ENCODE measurements around the gene DNAH6.

The DNAH6 gene

GRCh38 chr2:84486441-84487115 is 29.7 kb upstream of the DNAH6 start:
- Histone ChIP-seq H3K9me3 (replicated peaks; ENCODE audit: low read length) (no peaks in the 10 kb centered on the region), H3K4me3 (ENCODE audit: low read length) (no peak overlapping the region), H3K9ac (ENCODE audit: low read depth, low read length) (no peak overlapping the region), H3K36me3 (ENCODE audit: insufficient read depth, low read length) (no peaks in the 10 kb centered on the region), H3K4me1 (ENCODE audit: control insufficient read depth, insufficient read depth, low read length) (peaks cover 5% of the 10 kb centered on the region), H3K4me2 (ENCODE audit: low read length) (no peak overlapping the region), H3K27me3 (ENCODE audit: control insufficient read depth, insufficient read depth, low read length) (no peaks in the 10 kb centered on the region)

GRCh38 chr2:84487298-84487996 is 28.9 kb upstream of the DNAH6 start:
- Histone ChIP-seq H3K4me2 (ENCODE audit: low read length) (no peak overlapping the region), H3K4me1 (ENCODE audit: control insufficient read depth, insufficient read depth, low read length) (no peaks in the 10 kb centered on the region), H3K36me3 (ENCODE audit: insufficient read depth, low read length) (no peaks in the 10 kb centered on the region), H3K4me3 (ENCODE audit: low read length) (no peak overlapping the region), H3K27me3 (ENCODE audit: control insufficient read depth, insufficient read depth, low read length) (no peaks in the 10 kb centered on the region), H3K9ac (ENCODE audit: low read depth, low read length) (no peak overlapping the region), H3K9me3 (replicated peaks; ENCODE audit: low read length) (no peaks in the 10 kb centered on the region)

GRCh38 chr2:84491256-84491655 is 25.0 kb upstream of the DNAH6 start:
- no peaks in the 10 kb centered on the region for H3K9me3 ChIP-seq (replicated peaks; ENCODE audit: low read length)
- no peaks in the 10 kb centered on the region for H3K36me3 ChIP-seq (ENCODE audit: insufficient read depth, low read length)
- peaks cover 16% of the 10 kb centered on the region for H3K4me1 ChIP-seq (ENCODE audit: control insufficient read depth, insufficient read depth, low read length)
- H3K4me3 ChIP-seq (ENCODE audit: low read length) = no peak overlapping the region
- H3K4me2 ChIP-seq (ENCODE audit: low read length) = no peak overlapping the region
- H3K9ac ChIP-seq (ENCODE audit: low read depth, low read length) = no peak overlapping the region
- no peaks in the 10 kb centered on the region for H3K27me3 ChIP-seq (ENCODE audit: control insufficient read depth, insufficient read depth, low read length)

GRCh38 chr2:84491741-84492140 is 24.6 kb upstream of the DNAH6 start:
- Histone ChIP-seq H3K9ac (ENCODE audit: low read depth, low read length) (no peak overlapping the region), H3K4me3 (ENCODE audit: low read length) (no peak overlapping the region), H3K4me1 (ENCODE audit: control insufficient read depth, insufficient read depth, low read length) (peaks cover 16% of the 10 kb centered on the region), H3K36me3 (ENCODE audit: insufficient read depth, low read length) (no peaks in the 10 kb centered on the region), H3K9me3 (replicated peaks; ENCODE audit: low read length) (no peaks in the 10 kb centered on the region), H3K27me3 (ENCODE audit: control insufficient read depth, insufficient read depth, low read length) (no peaks in the 10 kb centered on the region), H3K4me2 (ENCODE audit: low read length) (no peak overlapping the region)

GRCh38 chr2:84492571-84492970 is 23.7 kb upstream of the DNAH6 start:
- Histone ChIP-seq H3K36me3 (ENCODE audit: insufficient read depth, low read length) (no peaks in the 10 kb centered on the region), H3K27me3 (ENCODE audit: control insufficient read depth, insufficient read depth, low read length) (no peaks in the 10 kb centered on the region), H3K4me3 (ENCODE audit: low read length) (no peak overlapping the region), H3K4me1 (ENCODE audit: control insufficient read depth, insufficient read depth, low read length) (peaks cover 16% of the 10 kb centered on the region), H3K9me3 (replicated peaks; ENCODE audit: low read length) (no peaks in the 10 kb centered on the region), H3K9ac (ENCODE audit: low read depth, low read length) (no peak overlapping the region), H3K4me2 (ENCODE audit: low read length) (no peak overlapping the region)

- Histone ChIP-seq H3K4me3 (ENCODE audit: low read length) (no peak overlapping the region), H3K36me3 (ENCODE audit: insufficient read depth, low read length) (no peaks in the 10 kb centered on the region), H3K27me3 (ENCODE audit: control insufficient read depth, insufficient read depth, low read length) (no peaks in the 10 kb centered on the region), H3K9ac (ENCODE audit: low read depth, low read length) (peak overlapping the region; percentile 0), H3K9me3 (replicated peaks; ENCODE audit: low read length) (no peaks in the 10 kb centered on the region), H3K4me2 (ENCODE audit: low read length) (peak overlapping the region; percentile 30), H3K4me1 (ENCODE audit: control insufficient read depth, insufficient read depth, low read length) (peaks cover 16% of the 10 kb centered on the region)
Measured at GRCh38 chr2:84493514-84493913, 22.8 kb upstream of the DNAH6 start.

- no peaks in the 10 kb centered on the region for H3K9me3 ChIP-seq (replicated peaks; ENCODE audit: low read length)
- no peaks in the 10 kb centered on the region for H3K27me3 ChIP-seq (ENCODE audit: control insufficient read depth, insufficient read depth, low read length)
- H3K36me3 ChIP-seq (ENCODE audit: insufficient read depth, low read length) = no peaks in the 10 kb centered on the region
- H3K4me2 ChIP-seq (ENCODE audit: low read length) = peak overlapping the region; percentile 30
- peak overlapping the region; percentile 0 for H3K9ac ChIP-seq (ENCODE audit: low read depth, low read length)
- no peak overlapping the region for H3K4me3 ChIP-seq (ENCODE audit: low read length)
- H3K4me1 ChIP-seq (ENCODE audit: control insufficient read depth, insufficient read depth, low read length) = peaks cover 16% of the 10 kb centered on the region
Measured at GRCh38 chr2:84494070-84494469, 22.2 kb upstream of the DNAH6 start.

- no peak overlapping the region for H3K4me2 ChIP-seq (ENCODE audit: low read length)
- H3K27me3 ChIP-seq (ENCODE audit: control insufficient read depth, insufficient read depth, low read length) = no peaks in the 10 kb centered on the region
- no peaks in the 10 kb centered on the region for H3K9me3 ChIP-seq (replicated peaks; ENCODE audit: low read length)
- H3K36me3 ChIP-seq (ENCODE audit: insufficient read depth, low read length) = no peaks in the 10 kb centered on the region
- no peak overlapping the region for H3K4me3 ChIP-seq (ENCODE audit: low read length)
- peaks cover 16% of the 10 kb centered on the region for H3K4me1 ChIP-seq (ENCODE audit: control insufficient read depth, insufficient read depth, low read length)
- no peak overlapping the region for H3K9ac ChIP-seq (ENCODE audit: low read depth, low read length)
Measured at GRCh38 chr2:84495539-84496146, 20.7 kb upstream of the DNAH6 start.

GRCh38 chr2:84496386-84496785 is 19.9 kb upstream of the DNAH6 start:
- Histone ChIP-seq H3K4me1 (ENCODE audit: control insufficient read depth, insufficient read depth, low read length) (peaks cover 16% of the 10 kb centered on the region), H3K4me3 (ENCODE audit: low read length) (no peak overlapping the region), H3K9me3 (replicated peaks; ENCODE audit: low read length) (no peaks in the 10 kb centered on the region), H3K27me3 (ENCODE audit: control insufficient read depth, insufficient read depth, low read length) (no peaks in the 10 kb centered on the region), H3K36me3 (ENCODE audit: insufficient read depth, low read length) (no peaks in the 10 kb centered on the region), H3K9ac (ENCODE audit: low read depth, low read length) (no peak overlapping the region), H3K4me2 (ENCODE audit: low read length) (no peak overlapping the region)

- H3K36me3 ChIP-seq (ENCODE audit: insufficient read depth, low read length) = no peaks in the 10 kb centered on the region
- H3K9me3 ChIP-seq (replicated peaks; ENCODE audit: low read length) = no peaks in the 10 kb centered on the region
- H3K4me1 ChIP-seq (ENCODE audit: control insufficient read depth, insufficient read depth, low read length) = peaks cover 16% of the 10 kb centered on the region
- H3K9ac ChIP-seq (ENCODE audit: low read depth, low read length) = no peak overlapping the region
- H3K4me2 ChIP-seq (ENCODE audit: low read length) = no peak overlapping the region
- no peaks in the 10 kb centered on the region for H3K27me3 ChIP-seq (ENCODE audit: control insufficient read depth, insufficient read depth, low read length)
- no peak overlapping the region for H3K4me3 ChIP-seq (ENCODE audit: low read length)
Measured at GRCh38 chr2:84497285-84497684, 19.0 kb upstream of the DNAH6 start.

- H3K4me1 ChIP-seq (ENCODE audit: control insufficient read depth, insufficient read depth, low read length) = peaks cover 11% of the 10 kb centered on the region
- H3K4me2 ChIP-seq (ENCODE audit: low read length) = no peak overlapping the region
- H3K4me3 ChIP-seq (ENCODE audit: low read length) = no peak overlapping the region
- no peak overlapping the region for H3K9ac ChIP-seq (ENCODE audit: low read depth, low read length)
- H3K27me3 ChIP-seq (ENCODE audit: control insufficient read depth, insufficient read depth, low read length) = no peaks in the 10 kb centered on the region
- H3K9me3 ChIP-seq (replicated peaks; ENCODE audit: low read length) = no peaks in the 10 kb centered on the region
- no peaks in the 10 kb centered on the region for H3K36me3 ChIP-seq (ENCODE audit: insufficient read depth, low read length)
Measured at GRCh38 chr2:84498150-84498799, 18.0 kb upstream of the DNAH6 start.
